ENCODE data around the gene FMN1. TPM values are rescaled to one million over a fixed set of nuclear protein-coding genes. Genes with fewer than 3 reads are reported as not detected.

The FMN1 gene
- total and polyA plus RNA-seq, 10 of the 15 experiments (the other 5 are each of a cell fraction or from before 2014, with no cell fraction given), result 0.05 to 0.16 (median 0.08) TPM; not detected in 4

GRCh38 chr15:32909431-32909830 is 285.1 kb downstream of the FMN1 start:
- Histone ChIP-seq H3K9me3 (replicated peaks; ENCODE audit: control insufficient read depth, insufficient read depth, low read length) (no peaks in the 10 kb centered on the region), H4K20me1 (ENCODE audit: control insufficient read depth, insufficient read depth) (no peaks in the 10 kb centered on the region), H3K79me2 (ENCODE audit: control insufficient read depth, insufficient read depth, low read length) (no peaks in the 10 kb centered on the region), H3K4me1 (ENCODE audit: control insufficient read depth, insufficient read depth, low read length) (peaks cover 24% of the 10 kb centered on the region), H3K9ac (ENCODE audit: control insufficient read depth, insufficient read depth, low read length) (no peak overlapping the region), H3K4me3 (no peak overlapping the region), H3K27ac (ENCODE audit: control insufficient read depth, insufficient read depth) (peak overlapping the region; percentile 61), H2AFZ (ENCODE audit: control insufficient read depth, low read depth, low read length) (no peak overlapping the region), H3K27me3 (replicated peaks in 1 of 2; ENCODE audit: control insufficient read depth in 2 of 2, insufficient read depth in 2 of 2, low read length in 1 of 2) (no peaks in the 10 kb centered on the region), H3K4me2 (ENCODE audit: control insufficient read depth, insufficient read depth) (peak overlapping the region; percentile 48; the same call in 1 of the 2 replicates), H3K36me3 (ENCODE audit: control insufficient read depth in 2 of 2, insufficient read depth in 2 of 2, low read length in 1 of 2) (no peaks in the 10 kb centered on the region)
- in situ Hi-C loops (cut with MboI), result no loop called here
- ATAC-seq (peak; percentile 40), FAIRE-seq (no peak), DNase-seq (ENCODE audit: low read depth, low spot score) (no peak)
- BruUV-seq (replicated peaks), result no TSS peak
- WGBS (ENCODE audit: insufficient coverage, insufficient replicate concordance, low lambda C conversion rate, missing lambda C conversion rate), result 50% methylated on average over 2 of the region's 2 CpGs
- RAD21 ChIA-PET (ENCODE audit: unreplicated experiment), result interaction anchor here (0.6 to 3.5 kb wide), 8 partner anchors 10 to 90 kb away, joined by 3 to 20 read pairs (median 12); no protein-coding TSS in a partner anchor
- CTCF ChIA-PET, result interaction anchor here (0.7 to 3.2 kb wide), 9 partner anchors 10 to 246 kb away, joined by 3 to 16 read pairs (median 4); no protein-coding TSS in a partner anchor
- SMC1A ChIA-PET (ENCODE audit: uncharacterized antibody, unreplicated experiment), result interaction anchor here (1.1 to 3.2 kb wide), 18 partner anchors 9 to 88 kb away, joined by 3 to 29 read pairs (median 6); no protein-coding TSS in a partner anchor
- POLR2A ChIA-PET, result interaction anchor here (1.2 to 1.9 kb wide), 2 partner anchors 13 to 15 kb away, joined by 3 to 21 read pairs; no protein-coding TSS in a partner anchor
- intact Hi-C loops (cut with micrococcal nuclease; ENCODE audit: unreplicated experiment), result no loop called here
- TF ChIP-seq ZBTB11 (CRISPR knock-in tag; IDR thresholded peaks at IDR 0.05) (no peak), RUNX3 (IDR thresholded peaks at IDR 0.05; ENCODE audit: low read length) (peak; percentile 72), ATF2 (IDR thresholded peaks at IDR 0.05; ENCODE audit: low read length) (no peak), SPI1 (IDR thresholded peaks at IDR 0.05; ENCODE audit: borderline replicate concordance, insufficient read depth, low read depth, low read length) (no peak), TCF12 (IDR thresholded peaks at IDR 0.05; ENCODE audit: low read depth, low read length) (no peak), HSF1 (IDR thresholded peaks at IDR 0.05; ENCODE audit: low read depth, low read length) (no peak), GATAD2B (conservative IDR thresholded peaks at IDR 0.05; ENCODE audit: low read depth) (no peak), MEF2B (IDR thresholded peaks at IDR 0.05; ENCODE audit: partially characterized antibody, poor library complexity, severe bottlenecking) (peak; percentile 64), EZH2 (IDR thresholded peaks at IDR 0.05; ENCODE audit: borderline replicate concordance, control insufficient read depth, low read depth, low read length) (no peak), ATF7 (IDR thresholded peaks at IDR 0.05; ENCODE audit: low read depth) (peak; percentile 24; the same call in 1 of the 2 replicates), NFIC (IDR thresholded peaks at IDR 0.05; ENCODE audit: low read depth, low read length) (peak; percentile 42; the same call in 1 of the 2 replicates), E4F1 (IDR thresholded peaks at IDR 0.05; ENCODE audit: borderline replicate concordance, partially characterized antibody) (no peak), EED (IDR thresholded peaks at IDR 0.05; ENCODE audit: low read depth) (no peak)

All from GM12878 (cell line).